Mucosa of rectum (tissue), 2 donors: ENCODE results near the gene PXDN.

Source experiments
- H3K27ac ChIP-seq, 2 donors: one replicate each; pipeline ENCODE4 v1.7.0; 2013; ENCODE audit warnings: inconsistent platforms in 2 of 2, low read depth in 2 of 2, low read length in 2 of 2
- H3K27me3 ChIP-seq, 2 donors: one replicate each; pipeline ENCODE4 v1.7.0; 2013; ENCODE audit warnings: low read length in 2 of 2; ENCODE audit not compliant: control insufficient read depth in 2 of 2, insufficient read depth in 2 of 2
- H3K36me3 ChIP-seq, 2 donors: one replicate each; pipeline ENCODE4 v1.7.0; 2013; ENCODE audit warnings: low read length in 2 of 2; ENCODE audit not compliant: control insufficient read depth in 2 of 2, insufficient read depth in 2 of 2
- H3K4me1 ChIP-seq, 2 donors: one replicate each; pipeline ENCODE4 v1.7.0; 2013; ENCODE audit warnings: low read length in 2 of 2, mild to moderate bottlenecking in 1 of 2; ENCODE audit not compliant: control insufficient read depth in 2 of 2, insufficient read depth in 2 of 2
- H3K4me3 ChIP-seq, 2 donors: one replicate each; pipeline ENCODE4 v1.7.0; 2013; ENCODE audit warnings: low read length in 2 of 2
- H3K9ac ChIP-seq, 2 donors: one replicate each; pipeline ENCODE4 v1.7.0; 2013; ENCODE audit warnings: low read length in 2 of 2, low read depth in 1 of 2, mild to moderate bottlenecking in 1 of 2
- H3K9me3 ChIP-seq, 2 donors: one replicate each; pipeline ENCODE4 v1.7.0; 2013; ENCODE audit warnings: low read length in 2 of 2; ENCODE audit not compliant: control insufficient read depth in 2 of 2
- donor health status: healthy.
- donor health status: Normal muscosa, but diverticular disease.

The PXDN gene

GRCh38 chr2:1661891-1662605, 82.3 kb downstream of the PXDN start:
- peaks cover 0 to under 1% of the 10 kb centered on the region in 2 donors for H3K4me1 ChIP-seq
- no peaks in the 10 kb centered on the region for H3K9me3 ChIP-seq
- no peak overlapping the region for H3K9ac ChIP-seq
- peaks cover 9 to 13% of the 10 kb centered on the region in 2 donors for H3K36me3 ChIP-seq
- no peak overlapping the region for H3K4me3 ChIP-seq
- H3K27me3 ChIP-seq: no peaks in the 10 kb centered on the region
- H3K27ac ChIP-seq: no peak overlapping the region

DNA sequence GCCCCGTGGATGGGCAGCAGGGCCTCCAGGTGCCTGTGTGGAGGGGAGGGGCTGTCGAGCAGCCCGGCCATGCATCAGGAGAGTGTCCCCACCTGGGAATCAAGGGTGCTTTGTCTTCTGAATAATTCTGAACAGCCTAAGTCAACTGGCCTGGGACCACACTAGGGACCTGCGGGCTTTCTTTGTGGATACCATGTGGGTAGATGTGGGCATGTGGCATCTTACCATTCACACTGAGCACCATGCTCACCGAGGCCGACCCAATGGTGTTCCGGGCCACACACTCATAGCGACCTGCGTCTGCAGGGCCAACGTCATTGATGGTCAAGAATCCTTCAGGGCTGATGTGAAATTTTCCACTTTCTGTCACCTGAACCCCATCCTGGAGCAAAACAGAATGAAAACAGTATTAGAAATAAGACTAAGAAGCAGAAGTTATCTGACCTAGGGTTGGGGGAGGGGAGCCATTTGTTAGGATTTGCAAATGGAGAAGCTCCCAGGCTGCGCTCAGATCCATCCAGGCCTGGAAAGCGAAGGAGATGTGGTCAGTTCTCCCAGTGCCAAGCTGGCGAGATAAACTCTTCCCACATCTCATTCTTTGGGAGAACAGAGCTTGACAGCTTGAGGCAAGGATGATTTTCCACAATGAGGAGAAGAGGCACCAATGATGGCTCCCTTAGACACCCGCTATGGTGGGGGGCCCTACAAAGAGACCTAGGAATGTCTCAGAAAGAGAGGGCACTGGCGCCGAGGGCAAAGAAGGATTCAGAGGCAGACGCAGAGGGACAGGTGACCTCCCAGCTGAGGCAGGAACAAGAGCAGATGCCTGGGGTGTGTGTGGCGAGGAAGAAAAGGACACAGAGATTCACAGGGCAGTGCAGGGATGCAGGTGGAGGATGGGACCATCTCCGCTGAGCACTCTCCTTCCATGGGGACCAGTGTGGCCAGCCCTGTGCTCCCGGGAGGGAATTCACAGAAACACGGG, 83.4 kb downstream of the PXDN start:
- H3K9ac ChIP-seq: no peak overlapping the region
- H3K27me3 ChIP-seq: no peaks in the 10 kb centered on the region
- no peaks in the 10 kb centered on the region for H3K9me3 ChIP-seq
- peaks cover 0 to 3% of the 10 kb centered on the region in 2 donors for H3K4me1 ChIP-seq
- H3K36me3 ChIP-seq: peaks cover 9 to 13% of the 10 kb centered on the region in 2 donors
- H3K27ac ChIP-seq: no peak overlapping the region
- H3K4me3 ChIP-seq: no peak overlapping the region

DNA sequence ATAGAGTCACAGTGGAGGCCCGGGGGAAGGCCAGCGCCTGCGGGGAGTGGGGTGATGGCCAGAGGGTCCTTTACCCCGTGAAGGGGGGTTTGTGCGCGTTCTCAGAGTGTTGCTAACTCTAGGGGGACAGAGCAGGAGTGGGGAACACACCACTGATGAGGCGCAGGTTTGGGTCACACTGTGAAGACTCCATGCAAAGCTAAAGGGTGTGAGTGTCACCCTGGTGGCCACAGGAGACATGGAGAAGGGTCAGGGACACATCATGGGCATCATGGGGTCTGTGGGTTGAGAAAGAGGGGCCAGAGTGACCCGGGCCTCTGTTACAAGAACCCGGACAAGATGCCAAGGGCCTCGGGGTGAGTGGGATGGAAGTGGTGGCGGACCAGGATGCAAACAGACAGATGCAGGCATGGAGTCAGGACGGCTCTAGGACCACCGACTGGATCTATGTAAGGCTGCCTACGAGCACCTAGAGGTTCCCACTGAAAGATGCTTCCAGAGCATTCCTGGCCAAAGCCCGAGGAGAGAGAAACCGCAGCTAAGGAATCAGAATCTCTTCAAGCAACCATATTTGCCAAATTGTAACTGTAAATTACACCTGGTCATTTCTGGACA, 84.3 kb downstream of the PXDN start:
- H3K27me3 ChIP-seq: no peaks in the 10 kb centered on the region
- H3K4me3 ChIP-seq: no peak overlapping the region
- H3K9me3 ChIP-seq: no peaks in the 10 kb centered on the region
- H3K4me1 ChIP-seq: peaks cover 0 to 3% of the 10 kb centered on the region in 2 donors
- no peak overlapping the region for H3K27ac ChIP-seq
- H3K36me3 ChIP-seq: peaks cover 8 to 13% of the 10 kb centered on the region in 2 donors
- H3K9ac ChIP-seq: no peak overlapping the region

DNA sequence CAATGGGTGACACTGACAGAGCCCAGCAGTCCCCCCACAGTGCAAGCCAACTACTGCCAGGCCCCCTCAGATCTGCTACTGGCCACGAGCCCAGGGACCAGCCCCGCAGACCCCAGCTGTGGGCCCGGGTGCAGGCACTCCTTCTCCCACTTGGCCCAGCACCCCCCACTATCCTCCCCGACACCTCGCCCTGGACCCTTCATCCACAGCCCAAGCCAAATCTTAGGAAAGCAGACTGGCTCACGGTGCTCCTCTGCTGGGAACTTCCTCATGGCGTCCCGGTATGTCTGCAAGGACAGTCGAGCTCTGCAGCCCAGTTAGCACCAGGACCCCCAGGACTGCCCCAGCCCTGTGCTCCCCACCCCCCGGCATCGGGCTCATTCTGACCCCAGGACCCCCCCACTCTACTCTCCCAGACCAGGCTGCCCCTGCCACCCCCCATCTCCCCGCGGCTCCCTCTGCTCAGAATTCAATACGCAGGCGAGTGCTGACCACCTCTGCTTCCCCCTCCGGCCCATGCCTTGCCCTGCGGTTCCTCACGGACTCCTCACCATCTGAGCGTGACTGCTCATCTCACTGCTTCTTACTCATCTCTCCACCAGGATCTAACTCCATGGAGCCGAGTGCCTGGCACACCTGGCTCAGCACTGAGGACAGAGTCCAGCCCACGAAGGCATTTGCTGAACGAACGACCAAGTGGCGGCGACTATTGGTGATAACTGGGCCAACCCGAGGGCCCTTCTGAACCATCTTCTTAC, 85.7 kb downstream of the PXDN start:
- H3K4me1 ChIP-seq: peaks cover 0 to 3% of the 10 kb centered on the region in 2 donors
- H3K27me3 ChIP-seq: no peaks in the 10 kb centered on the region
- peaks cover 7 to 11% of the 10 kb centered on the region in 2 donors for H3K36me3 ChIP-seq
- no peak overlapping the region for H3K9ac ChIP-seq
- H3K27ac ChIP-seq: no peak overlapping the region
- no peaks in the 10 kb centered on the region for H3K9me3 ChIP-seq
- no peak overlapping the region for H3K4me3 ChIP-seq

GRCh38 chr2:1656961-1657841, 87.1 kb downstream of the PXDN start:
- Histone ChIP-seq H3K27me3 (no peaks in the 10 kb centered on the region), H3K4me1 (peaks cover 3% of the 10 kb centered on the region in 2 donors), H3K27ac (no peak overlapping the region), H3K4me3 (no peak overlapping the region), H3K9me3 (no peaks in the 10 kb centered on the region), H3K9ac (no peak overlapping the region), H3K36me3 (peaks cover 7 to 11% of the 10 kb centered on the region in 2 donors)

- H3K27ac ChIP-seq: no peak overlapping the region
Observed at GRCh38 chr2:1656326-1656960, 87.9 kb downstream of the PXDN start.

GRCh38 chr2:1655461-1655860, 88.9 kb downstream of the PXDN start:
- Histone ChIP-seq H3K36me3 (peaks cover 3 to 4% of the 10 kb centered on the region in 2 donors), H3K27ac (no peak overlapping the region), H3K4me3 (no peak overlapping the region), H3K9me3 (no peaks in the 10 kb centered on the region), H3K27me3 (no peaks in the 10 kb centered on the region), H3K9ac (no peak overlapping the region), H3K4me1 (peaks cover 3% of the 10 kb centered on the region in 2 donors)

More at GRCh38 chr2:1656326-1656960, 87.9 kb downstream of the PXDN start:
- Histone ChIP-seq H3K4me1 (peaks cover 3% of the 10 kb centered on the region in 2 donors), H3K4me3 (no peak overlapping the region), H3K27me3 (no peaks in the 10 kb centered on the region), H3K9me3 (no peaks in the 10 kb centered on the region), H3K36me3 (peaks cover 7 to 9% of the 10 kb centered on the region in 2 donors), H3K9ac (no peak overlapping the region)

- no peak overlapping the region for H3K9ac ChIP-seq
- no peaks in the 10 kb centered on the region for H3K36me3 ChIP-seq
- H3K27ac ChIP-seq: no peak overlapping the region
- H3K4me1 ChIP-seq: peaks cover 3% of the 10 kb centered on the region in 2 donors
- H3K27me3 ChIP-seq: no peaks in the 10 kb centered on the region
- no peaks in the 10 kb centered on the region for H3K9me3 ChIP-seq
- H3K4me3 ChIP-seq: no peak overlapping the region
Observed at GRCh38 chr2:1654696-1655374, 89.5 kb downstream of the PXDN start.
